HepG2 (cell line): ENCODE data around the gene MRPL54. TPM values are rescaled to one million over a fixed set of nuclear protein-coding genes. Genes with fewer than 3 reads are reported as not detected.

Source experiments
- CENPX ChIP-seq: sonication (generic); formaldehyde crosslinking; IDR thresholded peaks from 2 replicates; pipeline ENCODE4 v1.9.0; 2021; ENCODE audit warnings: mild to moderate bottlenecking, missing genetic modification reagents, moderate library complexity
- DRAP1 ChIP-seq: IDR thresholded peaks from 2 replicates; pipeline ENCODE4 v1.6.1; 2016; ENCODE audit warnings: missing genetic modification reagents, missing compliant biosample characterization
- EEA1 ChIP-seq: sonication (generic); formaldehyde crosslinking; IDR thresholded peaks from 2 replicates; pipeline ENCODE4 v1.5.1; 2020; ENCODE audit warnings: mild to moderate bottlenecking, missing genetic modification reagents, borderline replicate concordance
- HMGXB4 ChIP-seq, 2 experiments: sonication (generic) in 1 of 2; formaldehyde crosslinking in 1 of 2; IDR thresholded peaks; 2 replicates each; pipeline versions ENCODE4 v1.4.0 to v1.6.1; 2018 to 2020; ENCODE audit warnings: missing genetic modification reagents in 2 of 2, borderline replicate concordance in 1 of 2, low read depth in 1 of 2, mild to moderate bottlenecking in 1 of 2, missing biosample characterization in 1 of 2
- KLF9 ChIP-seq: IDR thresholded peaks from 2 replicates; pipeline ENCODE4 v1.6.1; 2016; ENCODE audit warnings: low read depth
- KMT2B ChIP-seq: IDR thresholded peaks from 2 replicates; pipeline ENCODE4 v1.6.1; 2016; ENCODE audit warnings: missing genetic modification reagents, missing compliant biosample characterization
- MLX ChIP-seq: IDR thresholded peaks from 2 replicates; pipeline ENCODE4 v1.6.1; 2016
- TCF7 ChIP-seq: sonication (generic); IDR thresholded peaks from 2 replicates; pipeline ENCODE4 v1.6.1; 2016; ENCODE audit warnings: antibody characterized with exemption, low read depth
- THAP9 ChIP-seq: sonication (generic); formaldehyde crosslinking; IDR thresholded peaks from 2 replicates; pipeline ENCODE4; 2020; ENCODE audit warnings: missing genetic modification reagents, mild to moderate bottlenecking, borderline replicate concordance
- ZBTB42 ChIP-seq: sonication (generic); formaldehyde crosslinking; IDR thresholded peaks from 2 replicates; pipeline ENCODE4 v1.5.0; 2020; ENCODE audit warnings: mild to moderate bottlenecking, missing genetic modification reagents
- ZFYVE20 ChIP-seq: sonication (generic); formaldehyde crosslinking; IDR thresholded peaks from 2 replicates; pipeline ENCODE4 v1.8.0; 2023; ENCODE audit warnings: low read depth, mild to moderate bottlenecking, moderate library complexity, missing genetic modification reagents, borderline replicate concordance
- ZKSCAN8 ChIP-seq: IDR thresholded peaks from 2 replicates; pipeline ENCODE4 v1.6.1; 2016; ENCODE audit warnings: borderline replicate concordance, missing genetic modification reagents, missing compliant biosample characterization
- ZNF20 ChIP-seq: sonication (generic); formaldehyde crosslinking; IDR thresholded peaks from 2 replicates; pipeline ENCODE4 v1.4.0; 2020; ENCODE audit warnings: mild to moderate bottlenecking, moderate library complexity, missing genetic modification reagents
- ZNF230 ChIP-seq: sonication (generic); formaldehyde crosslinking; IDR thresholded peaks from 2 replicates; pipeline ENCODE4 v1.4.0; 2020; ENCODE audit warnings: mild to moderate bottlenecking, missing genetic modification reagents
- ZNF501 ChIP-seq: sonication (generic); formaldehyde crosslinking; IDR thresholded peaks from 2 replicates; pipeline ENCODE4 v1.5.1; 2020; ENCODE audit warnings: mild to moderate bottlenecking, moderate library complexity, missing genetic modification reagents
- ZNF510 ChIP-seq: sonication (generic); formaldehyde crosslinking; IDR thresholded peaks from 2 replicates; pipeline ENCODE4 v1.4.0; 2020; ENCODE audit warnings: low read depth, mild to moderate bottlenecking, missing genetic modification reagents
- ZSCAN30 ChIP-seq: sonication (generic); formaldehyde crosslinking; IDR thresholded peaks from 2 replicates; pipeline ENCODE4 v1.5.0; 2020; ENCODE audit warnings: mild to moderate bottlenecking, missing genetic modification reagents
- ZUFSP ChIP-seq: sonication (generic); formaldehyde crosslinking; IDR thresholded peaks from 2 replicates; pipeline ENCODE4 v1.9.0; 2021; ENCODE audit warnings: missing genetic modification reagents, mild to moderate bottlenecking, borderline replicate concordance
- polyA plus RNA-seq, 8 experiments: library from polyadenylated mRNA; depleted of rRNA in 3 of 8; stranded (reverse) in 7 of 8; unstranded in 1 of 8; fragments of >200 nt; fragmentation: Illumina TruSeq in 4 of 8; extraction: Trizol in 4 of 8; gene quantifications; 2 replicates each; pipeline versions ENCODE4 v1.2.1 to v1.2.3, GENCODE V29; 2011 to 2016; ENCODE audit warnings: low read depth in 4 of 8, missing spikeins in 1 of 8, mixed read lengths in 1 of 8; ENCODE audit not compliant: insufficient read depth in 1 of 8
- total RNA-seq, 5 experiments: library from RNA; depleted of rRNA; stranded (reverse); fragments of >200 nt; fragmentation: Illumina TruSeq; extraction: Trizol; gene quantifications; 2 replicates each; pipeline ENCODE4 v1.2.3, GENCODE V29; 2016; ENCODE audit warnings: low read depth in 1 of 5

The MRPL54 gene
- total and polyA plus RNA-seq, 2 of the 13 experiments (the other 11 are each of a cell fraction or from before 2014, with no cell fraction given): 36.8 to 66.9 TPM

DNA sequence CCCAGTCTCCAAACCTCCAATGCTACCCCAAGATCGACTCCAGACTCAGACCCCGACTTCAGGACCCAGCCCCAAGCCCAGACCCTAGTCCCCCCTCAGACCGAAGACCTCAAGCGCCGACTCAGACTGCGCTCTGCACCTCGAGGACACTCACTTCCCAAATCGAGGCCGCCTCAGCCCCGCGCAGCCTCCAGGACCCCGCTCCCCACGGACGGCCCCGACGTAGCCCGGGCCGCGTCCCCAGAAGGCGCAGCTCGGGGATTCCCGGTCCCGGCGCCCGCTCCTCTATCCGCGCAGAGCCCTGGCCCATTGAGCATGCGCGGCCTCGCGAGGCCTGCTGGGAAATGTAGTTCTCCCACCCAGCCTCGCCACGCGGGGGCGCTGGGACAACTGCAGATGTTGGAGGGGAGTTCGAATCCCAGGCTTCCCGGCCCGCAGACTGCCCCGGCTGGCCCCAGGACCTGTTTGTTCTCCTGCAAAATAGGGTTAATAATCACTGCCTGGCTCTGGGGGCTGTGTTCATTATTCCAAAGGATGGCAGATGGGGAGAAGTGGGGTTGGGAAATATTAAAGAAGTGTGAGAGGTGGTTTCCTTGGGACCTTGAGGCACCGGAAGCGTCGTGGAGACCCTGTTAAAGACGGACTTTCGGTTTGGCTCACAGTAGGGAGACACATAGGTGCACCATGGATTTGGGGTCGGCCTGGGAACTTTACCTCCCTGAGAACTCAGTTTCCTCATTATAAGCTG, 926 bp upstream of the MRPL54 start, which contains the start of gene APBA3 (continued):
- TF ChIP-seq ZUFSP (CRISPR knock-in tag) (no peak), DRAP1 (CRISPR knock-in tag) (peak; percentile 25; the same call in 1 of the 2 replicates), ZKSCAN8 (CRISPR knock-in tag) (peak; percentile 31; the same call in 1 of the 2 replicates), CENPX (no peak), ZSCAN30 (CRISPR knock-in tag) (no peak), TCF7 (no peak), ZBTB42 (peak; percentile 79), ZNF230 (CRISPR knock-in tag) (peak; percentile 31; the same call in 1 of the 2 replicates), ZNF501 (CRISPR knock-in tag) (peak; percentile 97), EEA1 (CRISPR knock-in tag) (peak; percentile 49; the same call in 1 of the 2 replicates), ZFYVE20 (CRISPR knock-in tag) (no peak), KMT2B (CRISPR knock-in tag) (peak; percentile 36; the same call in 1 of the 2 replicates), HMGXB4 (CRISPR knock-in tag; IDR thresholded peaks at IDR 0.05; ENCODE audit: borderline replicate concordance in 1 of 2, low read depth in 1 of 2) (peak; percentile 86 to 87; a peak in 3 of 4 replicates), ZNF510 (CRISPR knock-in tag) (no peak), THAP9 (CRISPR knock-in tag) (peak; percentile 75; the same call in 1 of the 2 replicates), MLX (CRISPR knock-in tag) (no peak), KLF9 (CRISPR knock-in tag) (no peak), ZNF20 (no peak)
